DND-41 (cell line): ENCODE measurements around the gene RPL23.

Experiments used
- ATAC-seq: fragments of 200-7000 bp; cut with Tn5 transposase; 3 replicates; pipeline ENCODE4 v1.9.1; 2021; ENCODE audit warnings: low read depth; ENCODE audit not compliant: insufficient read depth
- DNase-seq: peaks from one replicate; pipeline ENCODE4 v3.0.0-alpha.2; 2020
- H2AFZ ChIP-seq: 2 replicates; pipeline ENCODE4 v1.6.0; 2012; ENCODE audit warnings: low read depth, low read length
- H3K27ac ChIP-seq: 2 replicates; pipeline ENCODE4 v1.5.1; 2012; ENCODE audit warnings: low read length, inconsistent platforms
- H3K27me3 ChIP-seq: fragments of 200-600 bp; sonication (generic); 2 replicates; pipeline ENCODE4 v1.6.0; 2012; ENCODE audit warnings: low read length, mild to moderate bottlenecking, inconsistent platforms; ENCODE audit not compliant: insufficient read depth, poor library complexity
- H3K36me3 ChIP-seq: 2 replicates; pipeline ENCODE4 v1.5.1; 2012; ENCODE audit warnings: low read length, inconsistent platforms; ENCODE audit not compliant: insufficient read depth
- H3K4me1 ChIP-seq: 2 replicates; pipeline ENCODE4 v1.5.1; 2012; ENCODE audit warnings: mild to moderate bottlenecking, low read length; ENCODE audit not compliant: insufficient read depth
- H3K4me2 ChIP-seq: 2 replicates; pipeline ENCODE4 v1.6.0; 2012; ENCODE audit warnings: mild to moderate bottlenecking, moderate library complexity, low read length, inconsistent platforms; ENCODE audit not compliant: insufficient read depth
- H3K4me3 ChIP-seq, 2 experiments: fragments of 200-600 bp in 1 of 2; shearing (Covaris generic) in 1 of 2; 2 replicates each; pipeline ENCODE4 v1.5.1; 2012 to 2016; ENCODE audit warnings: inconsistent platforms in 2 of 2, low read length in 2 of 2, mild to moderate bottlenecking in 2 of 2, low read depth in 1 of 2, moderate library complexity in 1 of 2
- H3K79me2 ChIP-seq: 2 replicates; pipeline ENCODE4 v1.6.0; 2012; ENCODE audit warnings: low read length, inconsistent platforms; ENCODE audit not compliant: insufficient read depth
- H3K9ac ChIP-seq: 2 replicates; pipeline ENCODE4 v1.6.0; 2012; ENCODE audit warnings: low read depth, mild to moderate bottlenecking, inconsistent platforms, low read length, moderate library complexity
- H3K9me3 ChIP-seq: 2 replicates; pipeline ENCODE4 v1.5.1; 2012; ENCODE audit warnings: low read length, moderate library complexity, mild to moderate bottlenecking, inconsistent platforms; ENCODE audit not compliant: insufficient read depth, severe bottlenecking
- H4K20me1 ChIP-seq: 2 replicates; pipeline ENCODE4 v1.6.0; 2012; ENCODE audit warnings: low read length; ENCODE audit not compliant: insufficient read depth
- EZH2 ChIP-seq: IDR thresholded peaks from 3 replicates; pipeline ENCODE4 v1.6.1; 2012; ENCODE audit warnings: borderline replicate concordance, low read depth, mild to moderate bottlenecking, moderate library complexity, low read length, inconsistent platforms; ENCODE audit not compliant: severe bottlenecking
- TF ChIP-seq, protein P1 (sequence below): IDR thresholded peaks from 2 replicates; pipeline ENCODE4 v1.5.1; 2012; ENCODE audit warnings: borderline replicate concordance, low read length, moderate library complexity, mild to moderate bottlenecking; ENCODE audit not compliant: poor library complexity, severe bottlenecking; ENCODE audit errors: extremely low read depth

The RPL23 gene

DNA sequence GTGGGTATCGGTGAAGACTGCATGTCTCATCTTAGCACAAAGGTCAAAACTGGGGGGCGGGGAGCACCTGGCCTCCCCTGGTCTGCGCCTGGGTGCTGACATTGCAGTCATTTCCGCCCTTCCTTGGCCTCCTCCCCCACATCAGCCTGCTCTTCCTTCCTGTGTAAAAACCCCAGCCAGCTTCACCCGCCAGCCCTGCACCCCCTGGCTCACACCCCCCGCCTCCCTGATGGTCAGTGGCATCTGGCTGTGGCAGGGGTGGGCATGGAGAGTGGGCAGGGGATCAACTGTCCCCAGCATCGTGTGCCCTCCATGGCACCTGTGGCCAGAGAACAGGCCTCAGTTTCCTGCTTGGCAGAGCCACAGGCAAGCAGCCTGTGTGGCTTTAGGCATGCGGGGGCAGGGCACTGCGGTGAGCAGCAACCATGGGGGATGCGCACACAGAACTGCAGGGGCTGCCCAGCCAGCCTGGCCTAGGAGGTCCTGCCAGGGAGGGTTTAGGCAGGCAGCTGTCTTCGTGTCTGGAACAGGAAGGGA lies 45.4 kb upstream of the RPL23 start:
- Histone ChIP-seq H4K20me1 (peaks cover 11% of the 10 kb centered on the region), H3K4me2 (peak overlapping the region; percentile 56), H3K27me3 (no peaks in the 10 kb centered on the region), H3K79me2 (peaks cover 25% of the 10 kb centered on the region), H2AFZ (peak overlapping the region; percentile 74; the same call in 1 of the 2 replicates), H3K9me3 (no peaks in the 10 kb centered on the region), H3K4me3 (peak overlapping the region in 1 of 2 experiments; percentile 40; a peak in 1 of 4 replicates), H3K36me3 (peaks cover 76% of the 10 kb centered on the region), H3K9ac (peak overlapping the region; percentile 49), H3K27ac (peak overlapping the region; percentile 95), H3K4me1 (peaks cover 48% of the 10 kb centered on the region)
- TF ChIP-seq EZH2 = no peak
- TF ChIP-seq, protein P1, sequence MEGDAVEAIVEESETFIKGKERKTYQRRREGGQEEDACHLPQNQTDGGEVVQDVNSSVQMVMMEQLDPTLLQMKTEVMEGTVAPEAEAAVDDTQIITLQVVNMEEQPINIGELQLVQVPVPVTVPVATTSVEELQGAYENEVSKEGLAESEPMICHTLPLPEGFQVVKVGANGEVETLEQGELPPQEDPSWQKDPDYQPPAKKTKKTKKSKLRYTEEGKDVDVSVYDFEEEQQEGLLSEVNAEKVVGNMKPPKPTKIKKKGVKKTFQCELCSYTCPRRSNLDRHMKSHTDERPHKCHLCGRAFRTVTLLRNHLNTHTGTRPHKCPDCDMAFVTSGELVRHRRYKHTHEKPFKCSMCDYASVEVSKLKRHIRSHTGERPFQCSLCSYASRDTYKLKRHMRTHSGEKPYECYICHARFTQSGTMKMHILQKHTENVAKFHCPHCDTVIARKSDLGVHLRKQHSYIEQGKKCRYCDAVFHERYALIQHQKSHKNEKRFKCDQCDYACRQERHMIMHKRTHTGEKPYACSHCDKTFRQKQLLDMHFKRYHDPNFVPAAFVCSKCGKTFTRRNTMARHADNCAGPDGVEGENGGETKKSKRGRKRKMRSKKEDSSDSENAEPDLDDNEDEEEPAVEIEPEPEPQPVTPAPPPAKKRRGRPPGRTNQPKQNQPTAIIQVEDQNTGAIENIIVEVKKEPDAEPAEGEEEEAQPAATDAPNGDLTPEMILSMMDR = no peak
- ATAC-seq (peak; percentile 83), DNase-seq (peak; percentile 88)

DNA sequence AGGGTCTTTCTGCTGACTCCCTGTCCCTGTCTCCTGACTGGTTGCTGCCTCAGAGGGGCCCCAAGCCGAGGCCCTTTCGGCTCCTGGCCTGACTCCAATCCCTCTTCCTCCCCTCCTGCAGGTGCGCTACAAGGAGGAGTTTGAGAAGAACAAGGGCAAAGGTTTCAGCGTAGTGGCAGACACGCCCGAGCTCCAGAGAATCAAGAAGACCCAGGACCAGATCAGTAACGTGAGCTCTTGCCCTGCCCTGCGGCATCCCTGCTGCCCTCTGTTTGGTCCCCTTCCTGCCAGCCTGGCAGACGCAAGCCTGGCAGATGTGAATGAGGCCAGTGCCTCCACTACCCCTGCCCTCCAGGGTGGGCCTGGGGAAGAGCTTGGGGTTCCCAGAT lies 44.8 kb upstream of the RPL23 start:
- Histone ChIP-seq H3K4me3 (peak overlapping the region in 1 of 2 experiments; percentile 40; a peak in 2 of 4 replicates), H3K9me3 (no peaks in the 10 kb centered on the region), H3K36me3 (peaks cover 76% of the 10 kb centered on the region), H3K27ac (peak overlapping the region; percentile 95), H3K4me2 (peak overlapping the region; percentile 56), H4K20me1 (peaks cover 8% of the 10 kb centered on the region), H3K9ac (peak overlapping the region; percentile 49), H3K4me1 (peaks cover 48% of the 10 kb centered on the region), H3K79me2 (peaks cover 19% of the 10 kb centered on the region), H2AFZ (peak overlapping the region; percentile 74; the same call in 1 of the 2 replicates), H3K27me3 (no peaks in the 10 kb centered on the region)
- no peak for TF ChIP-seq EZH2
- TF ChIP-seq, protein P1 = no peak
- ATAC-seq (peak; percentile 51), DNase-seq (peak; percentile 61)

DNA sequence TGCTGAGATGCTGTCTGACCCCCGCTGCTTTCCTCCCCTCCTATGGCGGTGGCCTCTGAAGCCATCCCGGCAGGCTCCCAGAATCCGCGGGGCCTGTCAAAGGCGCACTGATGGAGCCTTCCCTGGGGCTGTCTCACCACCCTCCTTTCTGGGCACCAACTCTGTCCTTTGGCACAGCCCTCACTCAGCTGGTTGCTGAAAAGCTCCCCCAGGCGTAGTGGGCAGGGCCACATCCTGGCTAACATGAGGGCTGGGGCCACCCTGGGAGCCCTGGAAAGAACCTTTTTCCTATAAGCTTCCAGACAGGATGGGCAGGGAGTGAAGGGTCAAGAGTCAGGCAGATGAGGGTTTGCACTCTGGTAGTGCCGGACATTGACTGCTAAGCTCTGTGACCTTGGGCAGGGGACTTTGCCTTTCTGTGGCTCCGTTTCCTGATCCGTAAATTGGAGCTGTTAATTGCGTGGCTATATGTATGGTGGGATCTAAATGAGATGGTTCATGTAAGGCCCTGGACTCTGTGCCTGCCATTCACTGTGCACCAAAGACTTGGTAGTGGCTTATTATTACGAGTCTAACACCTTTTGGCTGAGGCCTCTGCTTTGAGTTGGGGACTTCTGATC lies 44.3 kb upstream of the RPL23 start:
- H3K9ac ChIP-seq = peak overlapping the region; percentile 49
- H3K36me3 ChIP-seq = peaks cover 76% of the 10 kb centered on the region
- TF ChIP-seq, protein P1 = no peak
- no peak for TF ChIP-seq EZH2
- no peaks in the 10 kb centered on the region for H3K9me3 ChIP-seq
- peak overlapping the region; percentile 95 for H3K27ac ChIP-seq
- H3K4me1 ChIP-seq = peaks cover 48% of the 10 kb centered on the region
- H3K79me2 ChIP-seq = peaks cover 14% of the 10 kb centered on the region
- peaks cover 7% of the 10 kb centered on the region; the same call in 1 of the 2 replicates for H4K20me1 ChIP-seq
- ATAC-seq = no peak; the same call in 2 of the 3 replicates
- H3K27me3 ChIP-seq = no peaks in the 10 kb centered on the region
- peak overlapping the region in 1 of 2 experiments; percentile 40; a peak in 2 of 4 replicates for H3K4me3 ChIP-seq
- H2AFZ ChIP-seq = no peak overlapping the region
- DNase-seq = no peak
- peak overlapping the region; percentile 56 for H3K4me2 ChIP-seq
